Measurements from ENCODE around the gene AFF3. TPM values are rescaled to one million over a fixed set of nuclear protein-coding genes. Genes with fewer than 3 reads are reported as not detected.

Gene AFF3
- total and polyA plus RNA-seq, 7 donors, result 0.46 to 25.0 (median 18.6) TPM

GRCh38 chr2:100130595-100131391 is 11.6 kb downstream of the AFF3 start:
- H3K27me3 ChIP-seq, result no peaks in the 10 kb centered on the region
- no peaks in the 10 kb centered on the region for H3K9me3 ChIP-seq
- no peak for DNase-seq
- no peak overlapping the region for H3K27ac ChIP-seq
- H3K36me3 ChIP-seq, result no peaks in the 10 kb centered on the region
- intact Hi-C loops (cut with DNase I), result no loop called here
- no peak overlapping the region for H3K4me3 ChIP-seq
- TF ChIP-seq CTCF (IDR thresholded peaks at IDR 0.05) (no peak), POLR2A (IDR thresholded peaks at IDR 0.05) (no peak), POLR2AphosphoS5 (IDR thresholded peaks at IDR 0.05) (no peak), EP300 (IDR thresholded peaks at IDR 0.05) (no peak)
- H3K4me1 ChIP-seq, result peaks cover 0 to 7% (median 0%) of the 10 kb centered on the region in 4 donors
- WGBS, 2 donors, result 67 to 69% methylated on average over 5 of the region's 5 CpGs

- Histone ChIP-seq H3K9me3 (no peaks in the 10 kb centered on the region), H3K4me3 (no peak overlapping the region), H3K27ac (no peak overlapping the region), H3K27me3 (no peaks in the 10 kb centered on the region), H3K36me3 (no peaks in the 10 kb centered on the region), H3K4me1 (peaks cover 0 to 9% (median 0%) of the 10 kb centered on the region in 4 donors)
- WGBS, 2 donors, result 90 to 94% methylated on average over 4 of the region's 4 CpGs
- intact Hi-C loops (cut with DNase I), result no loop called here
- no peak for DNase-seq
- TF ChIP-seq EP300 (IDR thresholded peaks at IDR 0.05) (no peak), CTCF (IDR thresholded peaks at IDR 0.05) (no peak), POLR2A (IDR thresholded peaks at IDR 0.05) (no peak), POLR2AphosphoS5 (IDR thresholded peaks at IDR 0.05) (no peak)
Measured at GRCh38 chr2:100126897-100127401, 15.4 kb downstream of the AFF3 start.

- TF ChIP-seq CTCF (IDR thresholded peaks at IDR 0.05) (no peak), POLR2AphosphoS5 (IDR thresholded peaks at IDR 0.05) (no peak), POLR2A (IDR thresholded peaks at IDR 0.05) (no peak), EP300 (IDR thresholded peaks at IDR 0.05) (no peak)
- no peak overlapping the region for H3K4me3 ChIP-seq
- H3K27ac ChIP-seq, result no peak overlapping the region
- DNase-seq, result no peak
- peaks cover 0 to 9% (median 0%) of the 10 kb centered on the region in 4 donors for H3K4me1 ChIP-seq
- no peaks in the 10 kb centered on the region for H3K27me3 ChIP-seq
- H3K9me3 ChIP-seq, result no peaks in the 10 kb centered on the region
- no peaks in the 10 kb centered on the region for H3K36me3 ChIP-seq
- intact Hi-C loops (cut with DNase I), result no loop called here
- 43 to 75% methylated on average over 8 of the region's 8 CpGs for whole genome bisulfite sequencing, 2 donors
Measured at GRCh38 chr2:100126201-100126600, 16.2 kb downstream of the AFF3 start.

GRCh38 chr2:100125626-100126025 is 16.8 kb downstream of the AFF3 start:
- Histone ChIP-seq H3K36me3 (no peaks in the 10 kb centered on the region), H3K4me1 (peaks cover 0 to 9% (median 0%) of the 10 kb centered on the region in 4 donors), H3K27ac (no peak overlapping the region), H3K4me3 (no peak overlapping the region), H3K27me3 (no peaks in the 10 kb centered on the region), H3K9me3 (no peaks in the 10 kb centered on the region)
- 74 to 81% methylated on average over 2 of the region's 2 CpGs for WGBS, 2 donors
- DNase-seq, result no peak
- TF ChIP-seq EP300 (IDR thresholded peaks at IDR 0.05) (no peak), POLR2AphosphoS5 (IDR thresholded peaks at IDR 0.05) (no peak), CTCF (IDR thresholded peaks at IDR 0.05) (no peak), POLR2A (IDR thresholded peaks at IDR 0.05) (no peak)
- intact Hi-C loops (cut with DNase I), result no loop called here
